Cardiac muscle cell (in vitro differentiated cells and primary cell): ENCODE data around the gene ABCA9. TPM values are rescaled to one million over a fixed set of nuclear protein-coding genes. Genes with fewer than 3 reads are reported as not detected.

ENCODE experiments used
- DNase-seq, 2 donors: peaks; one replicate each; pipeline versions ENCODE4 v3.0.0 to v3.0.0-alpha.2; 2010 to 2017; ENCODE audit warnings: low read depth in 1 of 2, low spot score in 1 of 2
- H3K27ac ChIP-seq: fragments of 200-600 bp; sonication (generic); 2 replicates; pipeline ENCODE4 v1.5.1; 2016
- H3K27me3 ChIP-seq: fragments of 200-600 bp; sonication (generic); 2 replicates; pipeline ENCODE4 v1.6.0; 2016; ENCODE audit warnings: control low read depth
- H3K36me3 ChIP-seq: fragments of 200-600 bp; sonication (generic); 2 replicates; pipeline ENCODE4 v1.5.1; 2016; ENCODE audit warnings: control low read depth
- H3K4me1 ChIP-seq: fragments of 200-600 bp; sonication (generic); 2 replicates; pipeline ENCODE4 v1.8.1; 2017; ENCODE audit warnings: low read depth, mild to moderate bottlenecking, mixed run types
- H3K4me3 ChIP-seq: fragments of 200-600 bp; sonication (generic); 2 replicates; pipeline ENCODE4 v1.5.1; 2016; ENCODE audit warnings: mild to moderate bottlenecking
- H3K9me3 ChIP-seq: fragments of 200-600 bp; sonication (generic); 2 replicates; pipeline ENCODE4 v1.5.1; 2017; ENCODE audit warnings: low read depth, mild to moderate bottlenecking, control low read depth
- CTCF ChIP-seq: IDR thresholded peaks from 2 replicates; pipeline ENCODE4 v1.5.1; 2012; ENCODE audit warnings: low read depth, mild to moderate bottlenecking, low read length
- polyA plus RNA-seq: library from polyadenylated mRNA; unstranded; fragments of >200 nt; fragmentation: Nextera tagmentation; extraction: Ambion mirVana; gene quantifications from 2 replicates; pipeline ENCODE4 v1.2.1, GENCODE V29; 2016
- total RNA-seq: library from RNA; depleted of rRNA; stranded (reverse); fragments of >200 nt; gene quantifications from 2 replicates; pipeline ENCODE4 v1.2.3, GENCODE V29; 2016

ABCA9 gene
- total and polyA plus RNA-seq, 2 experiments from 2014 or later: 0.09 TPM; not detected in 1

DNA sequence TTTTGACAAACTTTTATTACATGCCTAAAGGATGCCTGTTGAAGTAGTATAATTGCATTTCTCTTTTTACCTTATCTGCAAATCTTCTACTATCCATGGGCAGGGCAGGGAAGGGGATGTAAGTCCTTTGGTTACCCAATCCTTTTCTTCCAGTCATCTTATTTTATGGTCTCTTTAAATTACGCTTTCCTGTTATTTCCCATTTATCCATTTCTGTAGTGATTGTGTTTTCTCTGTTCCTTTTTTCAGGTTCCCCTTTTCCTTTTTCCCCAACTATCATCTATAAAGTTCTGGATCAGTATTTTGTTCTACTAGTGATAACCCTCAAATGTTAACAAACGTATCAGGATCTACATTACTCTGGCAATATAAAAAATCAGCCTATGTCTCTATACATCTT lies 3.3 kb upstream of the ABCA9 start:
- DNase-seq: no peak
- no peak overlapping the region for H3K27ac ChIP-seq
- H3K36me3 ChIP-seq: no peaks in the 10 kb centered on the region
- H3K4me3 ChIP-seq: no peak overlapping the region
- H3K4me1 ChIP-seq: no peaks in the 10 kb centered on the region
- H3K9me3 ChIP-seq: no peaks in the 10 kb centered on the region
- H3K27me3 ChIP-seq: no peaks in the 10 kb centered on the region
- TF ChIP-seq CTCF: no peak

- TF ChIP-seq CTCF: no peak
- DNase-seq: no peak
- Histone ChIP-seq H3K27ac (no peak overlapping the region), H3K9me3 (no peaks in the 10 kb centered on the region), H3K4me1 (no peaks in the 10 kb centered on the region), H3K27me3 (no peaks in the 10 kb centered on the region), H3K36me3 (no peaks in the 10 kb centered on the region), H3K4me3 (no peak overlapping the region)
These were observed 2.3 kb upstream of the ABCA9 start for GRCh38 chr17:69062860-69063581.

- H3K9me3 ChIP-seq: no peaks in the 10 kb centered on the region
- no peak overlapping the region for H3K27ac ChIP-seq
- H3K4me1 ChIP-seq: no peaks in the 10 kb centered on the region
- TF ChIP-seq CTCF: no peak
- H3K4me3 ChIP-seq: no peak overlapping the region
- H3K36me3 ChIP-seq: no peaks in the 10 kb centered on the region
- no peaks in the 10 kb centered on the region for H3K27me3 ChIP-seq
- no peak for DNase-seq
These were observed 1.2 kb upstream of the ABCA9 start for GRCh38 chr17:69061721-69062556.

GRCh38 chr17:69059458-69060175 lies 1.1 kb downstream of the ABCA9 start:
- H3K4me1 ChIP-seq: no peaks in the 10 kb centered on the region
- H3K27ac ChIP-seq: no peak overlapping the region
- no peaks in the 10 kb centered on the region for H3K27me3 ChIP-seq
- no peaks in the 10 kb centered on the region for H3K9me3 ChIP-seq
- TF ChIP-seq CTCF: no peak
- DNase-seq: peak in 1 of 2 donors; percentile 80
- H3K4me3 ChIP-seq: no peak overlapping the region
- no peaks in the 10 kb centered on the region for H3K36me3 ChIP-seq

DNA sequence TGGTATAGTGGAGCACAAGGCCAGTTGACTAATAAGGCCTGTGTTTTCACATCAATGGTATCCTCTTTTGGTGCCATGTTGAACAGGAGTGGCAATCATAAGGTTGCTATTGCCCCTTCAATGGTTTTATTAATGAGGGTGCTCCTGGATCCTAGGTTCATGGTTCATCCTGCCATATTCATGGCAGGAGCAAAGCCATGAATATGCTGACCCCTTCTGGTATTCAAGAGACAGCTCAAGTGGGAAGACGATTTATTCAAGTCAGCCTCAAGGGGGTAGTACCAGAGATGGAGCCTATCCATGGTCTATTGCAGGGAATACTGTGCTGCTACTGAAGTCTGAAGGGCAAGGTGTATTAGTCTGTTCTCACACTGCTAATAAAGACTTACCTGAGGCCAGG lies 2.6 kb downstream of the ABCA9 start:
- no peak for DNase-seq

More for the DNA sequence above, 2.6 kb downstream of the ABCA9 start:
- Histone ChIP-seq H3K27me3 (no peaks in the 10 kb centered on the region), H3K9me3 (no peaks in the 10 kb centered on the region), H3K36me3 (no peaks in the 10 kb centered on the region), H3K4me1 (no peaks in the 10 kb centered on the region), H3K27ac (no peak overlapping the region), H3K4me3 (no peak overlapping the region)
- TF ChIP-seq CTCF: no peak
